Ovary (tissue), 9 donors: Measurements from ENCODE around the gene PARVA. TPM values are rescaled to one million over a fixed set of nuclear protein-coding genes. Genes with fewer than 3 reads are reported as not detected.
A peak's percentile ranks its signal among the peaks of the same experiment; 100 is the strongest.

ENCODE experiments used
- DNase-seq, 5 donors: peaks; one replicate each; pipeline ENCODE4 v3.0.0-alpha.2; 2019 to 2020
- H3K27ac ChIP-seq, 2 donors: fragments of 200-600 bp; one replicate each; pipeline versions ENCODE4 v1.5.1 to v1.8.0; 2019 to 2022
- H3K27me3 ChIP-seq: fragments of 200-600 bp; one replicate; pipeline ENCODE4 v1.8.0; 2022
- H3K36me3 ChIP-seq: fragments of 200-600 bp; sonication (generic); one replicate; pipeline ENCODE4 v1.5.1; 2019
- H3K4me1 ChIP-seq: one replicate; pipeline ENCODE4 v1.8.1; 2013; ENCODE audit warnings: mild to moderate bottlenecking, moderate library complexity; ENCODE audit not compliant: insufficient read depth
- H3K4me3 ChIP-seq: fragments of 200-600 bp; sonication (generic); one replicate; pipeline ENCODE4 v1.5.1; 2017
- H3K9me3 ChIP-seq, 2 donors: fragments of 200-600 bp in 1 of 2; sonication (generic) in 1 of 2; one replicate each; pipeline versions ENCODE4 v1.5.1 to v1.8.1; 2013 to 2019; ENCODE audit warnings: mild to moderate bottlenecking in 1 of 2, moderate library complexity in 1 of 2
- EP300 ChIP-seq: sonication (generic); formaldehyde crosslinking; IDR thresholded peaks from one replicate; pipeline ENCODE4 v1.6.1; 2017; ENCODE audit warnings: antibody characterized with exemption
- POLR2A ChIP-seq: fragments of 450-650 bp; IDR thresholded peaks from one replicate; pipeline ENCODE4 v1.6.1; 2017; ENCODE audit warnings: antibody characterized with exemption, mild to moderate bottlenecking, moderate library complexity
- WGBS, 3 donors: extraction: QIAGEN DNeasy Blood & Tissue Kit in 1 of 3; methylation state at CpG; one replicate each; pipeline versions ENCODE4 v1.1.5 to v1.1.7; 2013 to 2017; 5-methylcytosine and 5-hydroxymethylcytosine counted together
- intact Hi-C, 4 donors: fragments of 100-400 bp; cut with DNase I; formaldehyde crosslinking; loops; one replicate each; pipeline versions ENCODE4 v1.11.0 to v1.15.1; 2022 to 2023
- polyA plus RNA-seq, 2 donors: library from polyadenylated mRNA; stranded (reverse); fragments of 200-250 nt in 1 of 2; fragments of 350-450 nt in 1 of 2; fragmentation: Illumina TruSeq in 1 of 2; extraction: RNeasy Lipid Tissue Mini Kit (QIAGEN cat#74804) in 1 of 2; gene quantifications; one replicate each; pipeline ENCODE4 v1.2.3, GENCODE V29; 2013 to 2014
- total RNA-seq, 7 donors: library from RNA; depleted of rRNA in 2 of 7; stranded (reverse); fragments of >200 nt in 2 of 7; fragmentation: NEBNext Ultra II Directional in 3 of 7; extraction: Animal tissue kit (Norgen Biotek cat#: 25700) in 3 of 7; gene quantifications; one replicate each; pipeline versions ENCODE4 v1.1.0 to v1.2.4, GENCODE V29; 2016 to 2023
- TF ChIP-seq, protein P1 (sequence below), 3 donors: fragments of 450-650 bp in 2 of 3; fragments of 200-600 bp in 1 of 3; IDR thresholded peaks; one replicate each; pipeline versions ENCODE4 v1.5.1 to v1.8.0; 2016 to 2022; ENCODE audit warnings: antibody characterized with exemption in 3 of 3, mild to moderate bottlenecking in 1 of 3
- donor health status: DM: no; HTN: no; CAD: no; lungs with moderate emphysema.
- donor health status: DM: no; HTN: no; CAD: no.
- donor health status: Bipolar disorder and iron deficiency.
- donor health status: DM: yes; HTN: yes; CAD: no.
- donor health status: DM: no; HTN: no; CAD: no.
- donor health status: DM: yes; HTN: yes; CAD: no.

Gene PARVA
- total and polyA plus RNA-seq, 9 donors, result 28.4 to 126 (median 89.8) TPM

- H3K4me3 ChIP-seq, result no peak overlapping the region
- 60 to 64% (median 63%) methylated on average over 3 of the region's 3 CpGs for WGBS, 3 donors
- peaks cover 31% of the 10 kb centered on the region for H3K4me1 ChIP-seq
- H3K9me3 ChIP-seq, result no peaks in the 10 kb centered on the region
- no peaks in the 10 kb centered on the region for H3K27me3 ChIP-seq
- no peak for DNase-seq
- no peaks in the 10 kb centered on the region for H3K36me3 ChIP-seq
- TF ChIP-seq POLR2A (no peak), EP300 (no peak)
- TF ChIP-seq, protein P1, sequence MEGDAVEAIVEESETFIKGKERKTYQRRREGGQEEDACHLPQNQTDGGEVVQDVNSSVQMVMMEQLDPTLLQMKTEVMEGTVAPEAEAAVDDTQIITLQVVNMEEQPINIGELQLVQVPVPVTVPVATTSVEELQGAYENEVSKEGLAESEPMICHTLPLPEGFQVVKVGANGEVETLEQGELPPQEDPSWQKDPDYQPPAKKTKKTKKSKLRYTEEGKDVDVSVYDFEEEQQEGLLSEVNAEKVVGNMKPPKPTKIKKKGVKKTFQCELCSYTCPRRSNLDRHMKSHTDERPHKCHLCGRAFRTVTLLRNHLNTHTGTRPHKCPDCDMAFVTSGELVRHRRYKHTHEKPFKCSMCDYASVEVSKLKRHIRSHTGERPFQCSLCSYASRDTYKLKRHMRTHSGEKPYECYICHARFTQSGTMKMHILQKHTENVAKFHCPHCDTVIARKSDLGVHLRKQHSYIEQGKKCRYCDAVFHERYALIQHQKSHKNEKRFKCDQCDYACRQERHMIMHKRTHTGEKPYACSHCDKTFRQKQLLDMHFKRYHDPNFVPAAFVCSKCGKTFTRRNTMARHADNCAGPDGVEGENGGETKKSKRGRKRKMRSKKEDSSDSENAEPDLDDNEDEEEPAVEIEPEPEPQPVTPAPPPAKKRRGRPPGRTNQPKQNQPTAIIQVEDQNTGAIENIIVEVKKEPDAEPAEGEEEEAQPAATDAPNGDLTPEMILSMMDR (IDR thresholded peaks at IDR 0.05), result no peak
- intact Hi-C loops, result no loop called here
- peak overlapping the region; percentile 66 to 81 for H3K27ac ChIP-seq
Observed at GRCh38 chr11:12430351-12430750, 53.0 kb downstream of the PARVA start.

- intact Hi-C loops, result no loop called here
- no peaks in the 10 kb centered on the region for H3K27me3 ChIP-seq
Observed at GRCh38 chr11:12430954-12431595, 53.7 kb downstream of the PARVA start.

DNA sequence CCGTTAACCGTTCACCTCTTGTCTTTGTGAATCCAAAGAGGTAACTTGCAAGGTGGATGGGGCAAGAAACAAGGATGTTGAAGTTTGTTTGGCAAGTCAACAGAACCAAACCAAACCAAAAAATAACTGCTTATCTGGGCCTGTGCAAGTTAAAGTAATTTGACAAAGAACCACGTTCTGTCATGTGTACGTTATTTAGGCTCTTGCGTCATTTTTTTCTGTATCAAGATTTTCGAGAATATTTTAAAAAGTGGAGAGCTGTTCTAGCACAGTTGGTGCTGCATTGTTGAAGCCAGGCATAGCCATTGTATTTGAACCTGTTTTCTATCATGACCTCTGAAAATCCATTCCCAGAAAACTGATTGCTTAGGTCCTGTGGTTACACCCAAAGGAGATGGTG, 55.1 kb downstream of the PARVA start:
- TF ChIP-seq EP300, result no peak
- TF ChIP-seq, protein P1 (IDR thresholded peaks at IDR 0.05), result no peak
- TF ChIP-seq POLR2A, result no peak
- WGBS, 3 donors, result 66 to 78% (median 75%) methylated on average over 6 of the region's 6 CpGs
- no peak overlapping the region for H3K4me3 ChIP-seq
- no peaks in the 10 kb centered on the region for H3K36me3 ChIP-seq
- intact Hi-C loops, result no loop called here
- H3K9me3 ChIP-seq, result no peaks in the 10 kb centered on the region
- no peaks in the 10 kb centered on the region for H3K27me3 ChIP-seq
- H3K27ac ChIP-seq, result peak overlapping the region in 1 of 2 donors; percentile 69
- DNase-seq, result no peak
- peaks cover 31% of the 10 kb centered on the region for H3K4me1 ChIP-seq

More at GRCh38 chr11:12430954-12431595, 53.7 kb downstream of the PARVA start:
- Histone ChIP-seq H3K27ac (peak overlapping the region; percentile 66 to 81), H3K4me3 (no peak overlapping the region), H3K9me3 (no peaks in the 10 kb centered on the region), H3K4me1 (peaks cover 31% of the 10 kb centered on the region), H3K36me3 (no peaks in the 10 kb centered on the region)
- WGBS, 3 donors, result 9 to 12% (median 11%) methylated on average over 5 of the region's 5 CpGs
- TF ChIP-seq EP300 (no peak), POLR2A (no peak)
- TF ChIP-seq, protein P1 (IDR thresholded peaks at IDR 0.05), result no peak
- DNase-seq, result peak; percentile 76 to 90 (median 83)

DNA sequence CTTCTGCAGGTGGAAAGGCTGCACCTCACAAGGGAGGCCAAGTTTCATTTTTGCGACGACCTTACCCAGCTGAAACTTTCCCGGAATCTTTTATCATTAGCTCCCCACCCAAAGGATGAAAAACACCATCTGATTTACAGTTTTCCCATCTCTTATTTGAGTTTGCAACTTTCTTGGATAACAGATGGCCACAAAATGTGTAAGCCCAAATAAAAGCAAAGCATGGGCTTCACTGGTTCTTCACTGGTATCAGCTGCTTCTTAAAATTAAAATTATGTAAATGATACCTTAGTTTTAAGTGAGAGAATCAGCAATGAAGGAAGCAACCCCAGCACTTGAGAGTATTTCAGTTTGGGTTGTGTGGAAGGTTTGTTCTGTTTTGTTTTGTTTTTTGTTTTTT, 55.8 kb downstream of the PARVA start:
- no peaks in the 10 kb centered on the region for H3K9me3 ChIP-seq
- peaks cover 28% of the 10 kb centered on the region for H3K4me1 ChIP-seq
- intact Hi-C loops, result no loop called here
- H3K27me3 ChIP-seq, result no peaks in the 10 kb centered on the region
- peak overlapping the region in 1 of 2 donors; percentile 69 for H3K27ac ChIP-seq
- no peak for DNase-seq
- WGBS, 3 donors, result 11 to 21% (median 11%) methylated on average over 3 of the region's 3 CpGs
- no peaks in the 10 kb centered on the region for H3K36me3 ChIP-seq
- H3K4me3 ChIP-seq, result no peak overlapping the region
- TF ChIP-seq EP300, result no peak
- no peak for TF ChIP-seq POLR2A
- TF ChIP-seq, protein P1 (IDR thresholded peaks at IDR 0.05), result no peak
